GM21360 (cell line): Measurements from ENCODE around the gene MNX1.

ENCODE experiments used
- ATAC-seq: cut with Tn5 transposase; IDR thresholded peaks from one replicate; pipeline ENCODE4 v1.9.1; 2021; ENCODE audit warnings: mild to moderate bottlenecking, moderate library complexity; ENCODE audit not compliant: unreplicated experiment

MNX1 gene

DNA sequence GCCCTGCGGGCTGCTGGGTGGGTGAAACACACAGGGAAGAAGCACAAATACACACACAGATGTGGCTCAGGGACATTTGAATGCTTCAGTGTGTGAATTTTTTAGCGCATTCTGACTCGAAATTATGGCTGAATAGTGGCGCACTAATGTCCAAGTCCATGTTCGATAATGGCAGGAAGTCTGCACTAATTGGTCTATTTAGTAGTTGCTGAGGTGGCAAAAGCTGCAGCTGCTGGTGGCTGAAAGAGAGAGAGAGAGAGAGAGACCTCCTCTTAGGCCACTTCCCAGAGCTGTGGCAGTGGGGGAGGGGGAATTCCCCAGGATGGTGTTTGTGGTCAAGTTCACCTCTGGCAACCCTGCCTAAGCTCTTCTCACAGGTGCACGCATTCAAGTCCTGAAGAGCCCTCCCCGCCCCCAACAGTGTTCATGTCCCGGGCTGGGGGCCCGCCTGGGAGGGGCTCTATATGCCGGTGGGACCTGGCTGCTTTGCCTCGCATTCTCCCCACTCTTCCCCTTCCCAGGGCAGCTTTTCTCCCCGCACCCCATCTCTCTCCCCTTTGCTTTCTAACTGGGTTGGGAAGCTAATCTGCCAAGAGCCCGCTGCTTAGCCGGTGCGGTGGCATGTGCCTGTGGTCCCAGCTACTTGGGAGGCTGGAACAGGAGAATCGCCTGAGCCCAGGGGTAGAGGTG is 6.0 kb upstream of the MNX1 start:
- ATAC-seq, result peak; percentile 60

DNA sequence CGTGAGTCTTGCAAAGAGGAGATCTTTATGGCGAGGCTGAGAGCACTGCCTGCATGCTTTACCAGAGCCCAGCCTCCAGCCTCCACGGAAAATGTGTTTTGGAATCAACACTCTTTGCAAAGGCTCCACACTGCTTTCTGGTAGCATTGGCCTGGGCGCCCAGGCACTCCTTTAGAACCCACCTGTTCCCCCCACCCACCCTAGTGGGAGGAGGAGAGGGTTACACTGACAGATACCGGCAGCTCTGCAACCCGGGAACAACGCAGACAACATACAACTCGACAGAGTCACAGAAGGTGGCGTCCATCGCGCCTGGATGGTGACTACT is 5.5 kb upstream of the MNX1 start:
- peak; percentile 2 for ATAC-seq

DNA sequence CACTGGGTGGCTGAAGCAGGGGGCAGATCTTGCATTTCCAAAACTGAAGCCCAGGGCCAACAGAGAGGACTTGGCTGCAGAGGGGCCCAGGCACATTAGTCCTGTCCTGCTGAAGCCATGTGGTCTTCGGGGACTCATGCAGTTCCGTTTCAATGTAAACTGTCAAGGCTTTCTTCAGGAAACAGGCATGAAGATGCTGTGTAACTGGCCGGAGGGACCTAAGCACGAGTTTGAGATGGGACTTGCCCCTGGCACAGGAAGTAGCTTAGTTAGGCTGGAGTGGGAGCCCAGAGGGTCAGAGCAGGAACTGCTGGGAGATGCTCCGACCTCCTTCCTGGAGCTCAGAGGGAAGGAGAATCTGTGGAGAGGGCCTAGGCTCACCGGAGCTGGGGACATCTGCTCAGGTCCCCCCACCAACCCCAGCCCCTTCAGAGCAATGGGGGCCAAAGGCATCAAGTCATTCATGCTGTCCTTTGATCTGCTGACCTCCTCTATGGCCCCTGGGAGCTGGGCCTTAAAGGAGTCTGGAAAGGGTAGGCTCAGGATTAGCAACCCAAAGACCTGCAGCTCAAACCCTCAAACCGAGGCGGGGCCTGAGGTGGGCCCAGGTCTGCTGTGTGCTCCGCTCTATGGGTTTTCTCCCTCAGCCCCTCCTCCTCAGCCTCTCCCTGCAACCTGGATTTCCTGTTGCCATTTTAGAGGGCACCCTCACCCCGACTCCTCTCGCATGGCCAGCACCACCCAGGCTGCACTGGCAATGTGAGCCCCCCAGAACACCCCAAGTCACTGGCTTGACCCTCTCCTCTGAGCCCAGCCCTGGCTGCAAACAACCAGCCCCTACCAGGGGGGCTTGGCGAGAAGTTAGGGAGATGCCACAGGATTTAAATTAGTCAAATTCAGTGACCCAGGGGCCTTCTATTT is 4.4 kb upstream of the MNX1 start:
- ATAC-seq, result no peak

DNA sequence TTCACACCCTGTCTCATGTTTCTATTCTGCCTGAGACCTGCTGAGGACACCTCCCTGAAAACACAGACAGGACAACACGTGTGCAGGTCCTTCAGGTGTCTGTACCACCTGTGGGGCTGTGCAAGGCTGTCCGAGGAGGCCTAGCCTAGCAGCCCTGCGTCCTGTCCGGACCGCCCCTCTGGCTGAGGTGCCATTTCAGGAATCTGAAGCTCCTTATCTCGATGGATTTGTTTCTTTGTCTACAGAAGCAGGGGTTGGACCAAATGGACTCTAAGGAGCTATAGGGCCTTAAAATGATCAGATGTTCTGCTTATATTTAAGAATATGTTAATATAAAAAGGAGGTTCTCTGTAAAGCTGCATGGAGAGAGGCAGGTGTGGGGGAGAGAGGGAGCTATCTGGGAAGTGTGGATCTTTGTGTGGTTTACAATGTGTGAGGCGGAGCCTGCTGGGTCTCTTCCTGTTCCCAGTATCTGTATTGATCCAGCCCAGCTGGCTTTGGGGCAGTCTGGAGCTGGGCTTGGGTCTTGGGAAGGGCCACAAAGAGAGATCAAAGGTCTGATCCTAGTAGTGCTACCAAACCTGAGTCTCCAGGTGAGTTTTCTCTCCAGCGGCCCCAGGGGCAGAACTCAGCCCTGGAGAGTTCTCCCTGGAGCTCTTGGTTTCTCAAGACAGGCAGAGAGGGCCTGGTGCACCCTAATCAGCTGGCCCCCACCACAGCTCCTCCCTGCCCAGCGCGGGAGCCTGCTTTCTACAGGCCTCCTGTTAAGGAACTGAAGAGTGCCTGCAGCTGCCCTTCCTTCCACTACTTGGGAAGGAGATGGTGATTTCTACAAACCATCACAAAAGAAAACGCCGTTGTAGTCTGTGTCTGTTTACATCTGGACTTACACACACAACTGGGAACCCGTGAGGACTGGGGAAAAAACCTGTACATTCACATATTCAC is 3.4 kb upstream of the MNX1 start:
- no peak for ATAC-seq

DNA sequence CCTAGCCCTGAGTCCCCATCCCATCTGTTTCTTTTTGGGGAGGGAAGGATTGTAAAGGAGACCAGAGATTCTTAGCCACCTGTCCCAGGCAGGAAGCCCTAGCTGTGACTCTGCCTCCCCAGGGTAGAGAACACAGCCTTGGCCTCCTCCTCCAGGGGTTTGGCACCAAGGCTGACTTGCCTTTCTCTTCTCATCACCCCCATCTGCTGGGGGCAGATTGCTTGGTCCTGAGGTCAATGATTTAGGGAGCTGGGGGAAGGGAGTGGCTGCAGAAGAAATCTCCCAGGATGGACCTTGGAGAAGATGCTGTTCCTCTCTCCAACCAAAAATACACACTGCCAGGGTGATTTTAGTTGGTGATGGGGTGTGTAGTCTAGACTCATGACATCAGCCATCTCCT is 2.6 kb upstream of the MNX1 start:
- no peak for ATAC-seq

DNA sequence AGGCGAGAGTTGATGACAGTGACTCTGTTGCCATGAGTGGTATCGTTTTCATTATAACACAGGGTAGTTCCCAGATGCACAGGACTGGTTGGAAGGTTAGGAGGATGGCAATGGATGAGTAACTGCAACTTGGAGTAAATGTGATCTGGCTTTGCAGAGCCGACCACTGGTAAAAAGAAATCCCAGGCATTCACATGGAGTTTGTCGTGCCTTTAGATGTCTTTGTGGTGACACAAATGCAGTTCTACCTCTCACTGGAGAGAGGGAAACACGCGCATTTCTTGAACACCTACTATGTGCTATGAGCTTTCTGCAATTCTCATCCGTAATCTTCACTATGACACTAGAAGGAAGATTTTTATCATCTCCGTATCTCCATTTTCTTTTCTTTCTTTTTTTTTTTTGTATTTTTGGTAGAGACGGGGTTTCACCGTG is 1.7 kb upstream of the MNX1 start:
- no peak for ATAC-seq

DNA sequence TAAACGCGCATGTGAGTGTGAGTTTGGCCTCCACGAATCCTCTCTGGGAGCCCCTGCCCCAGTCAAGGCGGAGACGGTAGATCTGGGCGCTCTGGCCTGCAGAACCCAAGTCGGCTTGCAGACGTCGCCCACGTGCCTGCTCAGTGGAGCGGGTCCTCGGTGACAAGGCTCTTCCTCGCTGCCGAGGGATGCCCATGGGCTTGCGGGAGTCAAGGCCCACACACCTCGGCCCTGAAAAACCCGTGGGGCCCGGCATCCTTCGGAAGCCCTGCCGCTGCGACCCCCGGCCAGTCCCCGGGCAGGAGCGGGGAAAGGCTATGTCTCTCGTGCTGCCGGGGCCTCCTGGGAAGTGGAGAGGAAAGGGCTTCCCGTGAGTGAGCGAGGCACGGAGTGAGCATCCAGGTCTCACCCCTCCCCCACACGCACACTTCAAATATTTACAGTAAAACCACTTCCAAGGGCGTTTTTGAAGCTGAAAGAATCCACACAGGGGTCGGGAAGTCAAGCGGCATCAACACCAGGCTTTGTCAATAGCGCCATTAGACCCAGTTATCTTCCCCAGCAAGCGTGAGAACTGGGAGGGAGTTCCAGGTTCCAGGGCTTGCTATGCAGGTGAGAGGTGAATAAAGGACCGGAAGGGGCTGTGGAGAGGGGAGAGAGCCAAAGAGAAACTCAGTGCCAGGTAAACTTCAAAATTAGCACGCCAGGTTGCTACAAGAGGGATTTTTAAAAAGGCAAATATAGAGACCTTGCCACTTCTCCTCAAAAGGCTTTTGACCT is 1.1 kb upstream of the MNX1 start:
- peak; percentile 17 for ATAC-seq

DNA sequence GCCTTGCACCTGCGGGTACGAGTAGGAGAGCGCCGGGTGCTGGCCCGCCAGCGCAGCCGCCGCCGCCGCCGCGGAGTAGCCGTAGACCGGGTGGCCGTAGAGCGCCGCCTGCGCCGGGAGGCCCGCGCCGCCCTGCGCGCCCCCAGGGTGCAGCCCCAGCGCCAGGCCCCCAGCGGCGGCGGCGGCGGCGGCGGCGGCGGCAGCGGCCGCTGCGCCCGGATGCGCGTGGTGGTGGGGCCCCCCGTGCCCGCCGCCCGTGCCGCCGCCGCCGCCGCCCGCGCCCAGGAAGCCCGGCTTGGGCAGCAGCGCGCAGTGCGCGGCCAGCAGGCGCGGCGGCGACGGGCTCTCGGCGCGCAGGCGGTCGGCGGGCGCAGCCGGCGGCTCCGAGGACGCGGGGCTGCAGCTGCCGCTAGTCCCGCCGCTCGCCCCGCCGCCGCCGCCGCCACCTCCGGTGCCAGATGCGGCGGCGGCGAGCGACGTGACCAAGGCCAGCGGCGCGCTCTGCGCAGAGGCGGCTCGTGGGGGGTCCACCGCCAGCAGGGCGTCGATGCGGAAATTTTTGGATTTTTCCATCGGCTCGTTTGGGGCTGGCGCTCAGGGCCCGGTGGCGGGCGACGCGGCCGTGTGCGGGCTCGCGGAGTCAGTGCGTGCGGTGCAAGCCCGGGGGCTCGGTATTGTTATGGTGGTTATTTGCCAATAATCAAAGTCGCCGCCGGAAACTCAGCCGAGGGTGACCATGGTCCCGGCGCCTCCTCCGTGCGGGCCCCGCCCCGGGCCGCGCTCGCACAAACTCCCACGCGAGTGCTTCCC is 480 bp downstream of the MNX1 start:
- peak; percentile 25 for ATAC-seq

DNA sequence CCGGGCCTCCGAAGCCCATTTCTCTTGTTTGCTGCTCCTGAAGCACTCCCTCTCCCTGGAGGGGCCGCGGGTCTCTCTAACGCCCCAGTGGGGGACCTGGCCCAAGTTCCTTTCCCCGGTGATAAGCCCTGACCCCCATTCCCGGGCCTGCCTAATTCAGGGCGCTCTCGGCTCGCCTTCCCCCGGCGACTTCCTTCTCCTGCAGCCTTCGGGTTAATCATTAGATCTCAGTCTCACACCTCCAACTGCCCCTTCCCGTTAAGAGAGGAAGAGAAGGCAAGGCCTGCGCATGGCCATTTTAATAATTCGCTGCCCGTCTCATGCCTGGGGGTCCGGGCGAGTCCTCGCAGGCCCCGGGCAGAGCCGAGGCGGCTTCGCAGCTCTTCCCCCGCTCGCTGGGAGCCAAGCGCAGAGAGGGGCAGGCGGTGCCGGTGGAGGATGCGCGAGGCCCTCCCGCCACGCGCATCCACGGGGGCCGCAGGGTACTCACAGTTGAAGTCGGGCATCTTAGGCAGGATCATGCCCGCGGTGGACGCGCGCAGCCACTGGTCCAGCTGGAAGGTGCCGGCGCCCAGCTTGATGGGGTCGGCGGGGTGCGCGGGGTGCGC is 1.2 kb downstream of the MNX1 start:
- ATAC-seq, result no peak

DNA sequence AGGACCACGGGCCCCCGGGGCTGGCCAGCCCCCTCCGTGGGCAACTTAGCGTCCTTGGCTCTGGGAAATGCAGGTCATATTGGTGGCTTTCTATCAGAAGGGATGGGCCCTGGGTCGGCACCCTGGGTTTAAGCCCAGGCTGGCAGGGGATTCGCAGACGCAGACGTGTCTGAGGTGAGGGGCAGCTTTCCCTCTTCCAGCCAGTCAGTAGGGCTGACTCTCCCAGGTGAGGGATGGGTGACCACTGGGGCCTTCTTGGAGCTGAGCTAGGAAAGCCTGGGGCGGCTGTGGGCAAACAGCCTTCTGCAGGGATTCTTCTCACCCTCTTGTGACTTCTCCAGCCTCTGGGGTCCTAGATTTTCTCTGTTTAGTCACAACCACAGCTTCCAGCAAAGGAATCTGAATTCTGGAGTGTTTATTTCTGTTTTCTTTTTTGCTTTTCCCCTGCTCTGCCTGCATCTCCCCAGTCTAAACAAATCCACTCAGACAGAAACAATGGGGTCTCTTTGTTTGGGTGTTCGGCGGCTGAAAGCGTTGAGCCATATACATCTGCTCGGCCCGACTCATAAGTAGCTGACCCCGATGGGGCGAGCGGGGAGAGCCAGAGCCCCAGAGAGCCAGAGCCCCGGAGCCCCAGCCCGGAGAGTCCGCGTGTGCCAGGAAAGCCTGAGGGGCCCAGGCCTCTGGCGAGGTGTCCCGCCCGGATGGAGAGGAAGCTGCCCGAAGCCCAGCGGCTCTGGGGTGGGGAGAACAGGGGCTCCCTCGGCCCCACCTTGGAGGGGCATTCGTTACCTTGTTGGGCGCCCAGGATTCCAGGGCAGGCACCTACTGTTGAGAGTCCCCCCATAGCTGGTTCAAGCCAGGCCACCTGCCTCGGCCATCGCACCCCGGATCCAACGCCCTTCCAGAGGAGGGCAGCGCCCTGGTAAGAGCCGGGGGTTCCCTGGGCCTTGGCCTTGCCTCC is 2.0 kb downstream of the MNX1 start:
- ATAC-seq, result no peak

DNA sequence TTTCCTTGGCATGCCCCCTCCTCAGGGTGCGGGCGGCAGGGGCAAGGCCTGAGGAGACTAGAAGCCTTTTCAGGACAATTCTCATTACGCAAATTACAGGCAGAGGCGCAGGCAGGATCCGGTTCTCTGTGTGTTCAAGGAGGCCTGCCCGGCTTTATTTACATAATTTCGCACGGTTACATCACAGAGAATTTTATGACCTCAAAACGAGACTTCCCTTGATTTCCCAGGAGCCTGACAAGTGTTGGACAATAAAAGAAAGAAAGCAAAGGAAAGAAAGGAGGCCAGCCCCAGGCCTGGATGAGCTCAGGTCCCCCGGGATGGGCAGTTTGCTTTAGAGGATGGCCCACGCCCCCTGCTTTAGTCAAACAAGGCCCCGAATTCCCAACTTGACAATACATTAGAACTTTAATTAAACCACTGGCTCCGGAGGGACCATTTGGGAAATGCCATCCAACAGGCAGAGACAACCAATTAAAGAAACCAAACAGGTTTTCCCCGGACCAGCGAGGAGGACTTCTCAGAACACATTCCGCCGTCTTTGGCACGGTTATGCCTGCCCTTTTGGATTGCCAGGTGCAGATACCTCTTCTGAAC is 2.9 kb downstream of the MNX1 start:
- no peak for ATAC-seq

DNA sequence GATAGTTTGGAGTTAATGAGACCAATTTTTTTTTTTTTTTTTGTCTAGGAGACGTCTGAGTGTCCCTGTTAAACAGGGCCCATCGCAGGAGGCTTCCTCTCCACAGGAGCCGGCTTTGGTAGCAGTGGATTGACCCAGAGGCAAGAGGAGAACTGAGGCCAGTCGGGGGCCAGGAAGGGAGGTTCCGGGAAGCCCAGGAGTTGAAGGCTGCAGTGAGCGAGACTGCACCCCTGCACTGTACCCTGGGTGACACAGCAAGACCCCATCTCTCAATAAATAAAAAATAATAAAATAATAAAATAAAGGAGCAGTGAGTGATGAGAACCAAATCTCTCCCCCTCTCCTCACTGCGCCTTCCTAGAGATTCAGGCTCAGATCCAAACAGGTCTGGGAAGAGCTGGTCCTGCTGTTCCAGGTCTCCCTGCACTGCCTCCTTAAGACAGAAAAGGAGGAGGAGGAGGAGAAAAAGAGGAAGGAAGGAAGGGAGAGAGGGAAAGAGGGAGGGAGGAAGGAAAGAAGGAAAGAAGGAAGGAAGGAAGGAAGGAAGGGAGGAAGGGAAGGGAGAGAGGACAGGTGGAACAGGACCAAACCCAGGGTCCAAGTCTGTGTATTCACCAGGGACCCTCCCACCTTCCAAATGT is 3.5 kb downstream of the MNX1 start:
- ATAC-seq, result no peak

DNA sequence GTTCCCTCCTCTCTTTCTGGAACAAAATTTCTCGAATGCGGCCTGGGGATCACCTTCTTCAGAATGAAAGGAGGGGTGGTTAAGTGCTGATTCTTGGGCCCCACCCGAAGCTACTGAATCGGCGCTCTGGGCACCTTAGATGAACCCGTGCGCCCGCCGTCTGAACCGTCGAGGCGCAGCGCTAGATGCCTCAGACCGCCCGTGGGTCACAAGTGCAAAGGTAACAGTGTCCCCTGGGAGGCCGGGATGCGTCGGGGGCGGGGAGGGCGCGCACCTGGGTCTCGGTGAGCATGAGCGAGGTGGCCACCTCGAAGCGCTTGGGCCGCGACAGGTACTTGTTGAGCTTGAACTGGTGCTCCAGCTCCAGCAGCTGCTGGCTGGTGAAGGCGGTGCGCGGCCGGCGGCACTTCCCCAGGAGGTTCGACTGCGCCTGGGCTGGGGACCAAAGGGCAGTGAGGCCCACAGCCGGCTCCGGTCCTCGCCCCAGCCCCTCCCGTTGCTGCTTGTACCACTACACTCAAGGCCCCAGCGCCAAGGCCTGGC is 4.2 kb downstream of the MNX1 start:
- ATAC-seq, result no peak

DNA sequence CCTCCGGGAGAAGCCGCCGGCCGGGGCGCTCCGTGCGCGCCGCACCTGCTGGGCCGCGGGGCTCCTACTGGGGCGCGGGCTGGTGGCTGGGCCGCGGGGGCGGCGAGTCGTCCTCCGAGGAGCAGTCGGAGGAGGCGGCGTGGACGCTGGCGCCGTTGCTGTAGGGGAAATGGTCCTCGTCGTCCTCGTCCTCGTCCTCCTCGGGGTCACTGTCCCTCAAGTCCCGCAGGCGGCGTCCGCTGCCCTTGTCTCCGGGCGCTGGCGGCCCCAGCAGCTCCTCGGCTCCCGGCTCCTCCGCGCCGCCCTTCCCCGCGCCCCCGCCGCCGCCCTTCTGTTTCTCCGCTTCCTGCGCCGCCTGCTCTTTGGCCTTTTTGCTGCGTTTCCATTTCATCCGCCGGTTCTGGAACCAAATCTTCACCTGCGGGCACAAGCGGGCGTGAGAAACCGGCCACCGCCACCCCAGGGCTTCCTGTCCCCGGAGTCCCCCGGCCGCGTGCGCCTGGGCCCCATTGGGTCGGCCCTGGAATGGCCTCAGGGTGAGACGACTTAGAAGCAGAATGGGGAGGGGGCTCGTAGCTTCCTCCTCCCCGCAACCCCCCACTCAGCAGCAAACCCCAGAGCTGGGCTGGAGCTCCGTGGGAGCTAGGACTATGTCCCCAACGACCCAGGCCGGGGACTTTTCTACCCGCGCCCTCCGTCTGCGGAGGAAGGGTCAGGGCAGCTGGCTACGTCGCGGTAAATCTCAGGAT is 4.8 kb downstream of the MNX1 start:
- ATAC-seq, result no peak

DNA sequence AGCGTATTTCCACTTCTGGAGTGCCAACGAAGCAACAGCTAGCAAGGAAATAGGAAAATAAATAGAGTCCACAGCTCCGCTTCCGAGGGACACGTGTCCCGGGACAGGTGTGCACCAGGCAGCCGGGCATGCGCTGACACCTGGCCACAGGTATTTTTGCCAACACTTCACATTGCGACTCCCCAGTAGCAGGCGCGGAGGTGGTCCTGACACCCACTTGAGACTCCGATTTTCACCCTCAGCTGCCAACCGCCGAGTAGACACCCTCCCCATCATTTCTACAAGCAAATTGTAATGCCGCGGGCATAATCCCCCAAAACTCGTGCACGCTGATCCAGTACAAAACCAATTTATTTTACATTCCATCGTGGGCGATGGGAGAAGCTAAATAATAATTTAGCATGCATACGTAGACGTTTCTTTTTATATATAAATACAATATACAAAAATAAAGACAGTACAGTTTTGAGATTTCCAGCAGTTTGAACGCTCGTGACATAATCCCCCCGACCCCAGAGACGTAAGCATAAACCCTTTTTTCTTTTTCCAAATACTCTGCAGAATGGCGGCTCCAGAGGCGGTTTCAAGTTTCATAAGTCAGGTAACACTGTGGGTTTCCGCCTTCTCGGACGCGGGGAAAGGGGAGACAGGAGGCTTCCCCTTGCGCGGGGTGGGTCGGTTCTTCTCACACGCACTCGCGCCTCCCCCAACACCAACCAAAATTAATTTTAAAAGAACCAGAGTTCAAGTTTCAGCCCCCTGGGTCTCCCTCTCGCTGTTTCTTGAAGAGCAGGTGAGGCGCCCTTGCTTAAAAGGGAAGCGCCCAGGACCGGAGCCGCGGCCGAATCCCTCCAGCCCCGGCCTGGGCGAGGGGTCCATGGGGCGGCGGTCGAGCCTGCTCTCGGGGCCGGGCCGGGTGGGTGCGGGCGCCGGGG is 5.7 kb downstream of the MNX1 start:
- no peak for ATAC-seq
